HUES48 (cell line): ENCODE measurements around the gene PRR33.

Source experiments
- H3K27ac ChIP-seq: one replicate; pipeline ENCODE4 v1.7.0; 2013; ENCODE audit warnings: low read depth, low read length, inconsistent platforms
- H3K27me3 ChIP-seq: 2 replicates; pipeline ENCODE4 v1.6.1; 2013; ENCODE audit warnings: mild to moderate bottlenecking, low read length; ENCODE audit not compliant: control insufficient read depth, insufficient read depth
- H3K36me3 ChIP-seq: 2 replicates; pipeline ENCODE4 v1.6.1; 2013; ENCODE audit warnings: low read length; ENCODE audit not compliant: control insufficient read depth, insufficient read depth
- H3K4me1 ChIP-seq: 2 replicates; pipeline ENCODE4 v1.6.1; 2013; ENCODE audit warnings: mild to moderate bottlenecking, low read length; ENCODE audit not compliant: control insufficient read depth, insufficient read depth
- H3K4me3 ChIP-seq: 2 replicates; pipeline ENCODE4 v1.5.1; 2013; ENCODE audit warnings: mild to moderate bottlenecking, low read depth, low read length
- H3K9ac ChIP-seq: 2 replicates; pipeline ENCODE4 v1.6.1; 2013; ENCODE audit warnings: mild to moderate bottlenecking, low read depth, low read length, moderate library complexity
- H3K9me3 ChIP-seq: 2 replicates; pipeline ENCODE4 v1.6.1; 2013; ENCODE audit warnings: low read length; ENCODE audit not compliant: control insufficient read depth, insufficient read depth

The PRR33 gene

GRCh38 chr11:1845561-1846452 lies 45.9 kb downstream of the PRR33 start:
- peaks cover 4% of the 10 kb centered on the region; the same call in 1 of the 2 replicates for H3K27me3 ChIP-seq
- H3K27ac ChIP-seq, result no peak overlapping the region
- H3K4me1 ChIP-seq, result no peaks in the 10 kb centered on the region
- H3K9ac ChIP-seq, result no peak overlapping the region
- H3K36me3 ChIP-seq, result no peaks in the 10 kb centered on the region
- H3K4me3 ChIP-seq, result no peak overlapping the region
- no peaks in the 10 kb centered on the region for H3K9me3 ChIP-seq

- Histone ChIP-seq H3K4me1 (no peaks in the 10 kb centered on the region), H3K9me3 (no peaks in the 10 kb centered on the region), H3K27me3 (peaks cover 4% of the 10 kb centered on the region; the same call in 1 of the 2 replicates), H3K27ac (no peak overlapping the region), H3K36me3 (no peaks in the 10 kb centered on the region), H3K4me3 (no peak overlapping the region), H3K9ac (no peak overlapping the region)
Observed at GRCh38 chr11:1845095-1845429, 46.6 kb downstream of the PRR33 start.

DNA sequence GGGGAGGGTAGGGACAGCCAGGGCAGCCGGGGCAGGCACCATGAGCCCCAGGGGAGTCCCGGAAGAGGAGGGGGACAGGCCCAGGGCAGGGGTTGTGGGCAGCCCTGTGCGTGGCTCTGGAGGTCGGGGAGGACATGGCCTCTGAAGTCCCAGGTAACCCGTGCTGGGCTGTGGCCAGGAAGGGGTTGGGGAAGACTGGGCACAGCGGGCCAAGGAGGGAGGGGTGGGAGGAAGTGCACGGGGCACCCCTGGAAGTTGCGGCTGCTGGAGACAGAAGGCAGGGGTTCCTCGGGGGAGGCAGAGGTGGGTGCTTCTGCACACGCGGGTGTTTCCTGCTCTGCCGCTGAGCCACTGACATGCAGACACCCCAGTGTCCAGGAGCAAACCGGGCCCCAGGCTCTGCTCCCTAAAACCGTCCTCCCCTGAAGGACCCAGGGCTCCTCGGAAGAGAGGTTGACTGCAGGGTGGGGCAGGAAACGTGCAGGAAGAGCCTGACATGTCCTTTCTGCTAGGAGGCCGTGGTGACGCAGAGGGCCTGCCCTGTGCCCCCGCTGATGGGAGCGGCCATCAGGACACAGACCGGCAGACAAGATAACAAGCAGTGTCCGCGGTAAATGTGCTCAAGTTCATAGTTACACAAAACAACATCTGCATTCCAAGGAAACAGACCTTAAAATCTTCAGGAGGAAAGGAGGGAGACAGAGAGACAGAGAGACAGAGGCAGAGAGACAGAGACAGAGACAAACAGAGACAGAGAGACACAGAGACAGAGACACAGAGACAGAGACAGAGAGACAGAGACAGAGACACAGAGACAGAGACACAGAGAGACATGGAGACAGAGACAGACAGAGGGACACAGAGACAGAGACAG lies 47.2 kb downstream of the PRR33 start:
- no peak overlapping the region for H3K9ac ChIP-seq
- peaks cover 4% of the 10 kb centered on the region; the same call in 1 of the 2 replicates for H3K27me3 ChIP-seq
- no peaks in the 10 kb centered on the region for H3K36me3 ChIP-seq
- H3K27ac ChIP-seq, result no peak overlapping the region
- no peaks in the 10 kb centered on the region for H3K4me1 ChIP-seq
- H3K9me3 ChIP-seq, result no peaks in the 10 kb centered on the region
- no peak overlapping the region for H3K4me3 ChIP-seq

DNA sequence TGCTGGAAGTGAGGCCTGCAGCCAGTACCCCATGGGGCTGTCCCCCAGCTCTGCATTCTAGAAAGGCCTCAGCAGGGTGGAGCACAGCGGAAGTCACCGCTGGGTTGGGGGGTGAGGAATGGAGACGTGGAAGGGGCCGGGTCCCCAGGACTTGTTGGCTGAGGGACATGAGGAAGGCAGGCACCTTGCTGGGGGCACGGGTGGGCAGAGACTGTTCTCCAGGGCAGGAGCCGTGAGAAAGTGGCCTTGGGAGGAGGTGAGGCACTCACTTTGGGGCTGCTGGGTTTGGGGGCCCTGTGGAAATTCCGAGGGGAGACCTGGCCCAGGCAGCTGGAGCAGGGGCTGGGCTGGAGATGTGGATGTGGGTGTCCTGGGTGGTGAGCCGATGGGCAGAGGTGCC lies 47.9 kb downstream of the PRR33 start:
- Histone ChIP-seq H3K9me3 (no peaks in the 10 kb centered on the region), H3K4me3 (no peak overlapping the region), H3K9ac (no peak overlapping the region), H3K4me1 (no peaks in the 10 kb centered on the region), H3K36me3 (no peaks in the 10 kb centered on the region), H3K27ac (no peak overlapping the region), H3K27me3 (peaks cover 4% of the 10 kb centered on the region; the same call in 1 of the 2 replicates)

GRCh38 chr11:1843098-1843473 lies 48.6 kb downstream of the PRR33 start:
- Histone ChIP-seq H3K9ac (no peak overlapping the region), H3K36me3 (no peaks in the 10 kb centered on the region), H3K4me3 (no peak overlapping the region), H3K4me1 (no peaks in the 10 kb centered on the region), H3K9me3 (no peaks in the 10 kb centered on the region), H3K27ac (no peak overlapping the region), H3K27me3 (peaks cover 4% of the 10 kb centered on the region; the same call in 1 of the 2 replicates)

GRCh38 chr11:1842149-1843097 lies 49.3 kb downstream of the PRR33 start:
- Histone ChIP-seq H3K4me1 (no peaks in the 10 kb centered on the region), H3K27ac (no peak overlapping the region), H3K9ac (no peak overlapping the region), H3K36me3 (no peaks in the 10 kb centered on the region), H3K27me3 (peaks cover 4% of the 10 kb centered on the region; the same call in 1 of the 2 replicates), H3K4me3 (no peak overlapping the region), H3K9me3 (no peaks in the 10 kb centered on the region)

GRCh38 chr11:1841511-1842148 lies 50.1 kb downstream of the PRR33 start:
- H3K4me3 ChIP-seq, result no peak overlapping the region
- H3K27ac ChIP-seq, result no peak overlapping the region
- H3K4me1 ChIP-seq, result no peaks in the 10 kb centered on the region
- H3K9ac ChIP-seq, result no peak overlapping the region
- H3K27me3 ChIP-seq, result peaks cover 4% of the 10 kb centered on the region; the same call in 1 of the 2 replicates
- no peaks in the 10 kb centered on the region for H3K36me3 ChIP-seq
- no peaks in the 10 kb centered on the region for H3K9me3 ChIP-seq

DNA sequence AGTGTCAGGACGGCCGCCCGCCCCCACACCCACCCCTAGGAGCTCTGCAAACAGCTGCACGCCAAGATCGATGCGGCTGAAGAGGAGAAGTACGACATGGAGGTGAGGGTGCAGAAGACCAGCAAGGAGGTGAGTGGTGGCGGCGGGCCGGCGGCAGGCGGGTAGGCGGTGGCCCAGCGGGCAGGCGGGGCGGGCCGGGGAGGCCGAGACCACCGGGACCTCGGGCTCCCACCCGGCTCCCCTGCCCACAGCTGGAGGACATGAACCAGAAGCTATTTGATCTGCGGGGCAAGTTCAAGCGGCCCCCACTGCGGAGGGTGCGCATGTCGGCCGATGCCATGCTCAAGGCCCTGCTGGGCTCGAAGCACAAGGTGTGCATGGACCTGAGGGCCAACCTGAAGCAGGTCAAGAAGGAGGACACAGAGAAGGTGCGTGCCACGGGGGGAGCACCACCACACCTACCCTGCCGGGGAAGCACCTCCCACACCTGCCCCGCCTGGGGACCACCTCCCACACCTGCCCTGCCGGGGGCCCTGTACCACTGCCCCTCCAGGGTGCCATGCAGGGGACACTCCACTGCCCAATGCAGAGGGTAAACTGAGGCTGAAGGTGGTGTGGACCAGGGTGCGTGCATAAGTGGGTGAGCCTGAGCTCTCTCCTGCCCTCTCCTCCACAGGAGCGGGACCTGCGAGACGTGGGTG lies 50.8 kb downstream of the PRR33 start:
- H3K27ac ChIP-seq, result no peak overlapping the region
- peaks cover 4% of the 10 kb centered on the region; the same call in 1 of the 2 replicates for H3K27me3 ChIP-seq
- H3K36me3 ChIP-seq, result no peaks in the 10 kb centered on the region
- no peak overlapping the region for H3K9ac ChIP-seq
- no peak overlapping the region for H3K4me3 ChIP-seq
- no peaks in the 10 kb centered on the region for H3K4me1 ChIP-seq
- H3K9me3 ChIP-seq, result no peaks in the 10 kb centered on the region

- Histone ChIP-seq H3K4me3 (no peak overlapping the region), H3K36me3 (no peaks in the 10 kb centered on the region), H3K9me3 (no peaks in the 10 kb centered on the region), H3K9ac (no peak overlapping the region), H3K27ac (no peak overlapping the region), H3K27me3 (peaks cover 4% of the 10 kb centered on the region; the same call in 1 of the 2 replicates), H3K4me1 (no peaks in the 10 kb centered on the region)
Observed at GRCh38 chr11:1839924-1840779, 51.5 kb downstream of the PRR33 start.
